Retinal pigment epithelial cell (primary cell): ENCODE measurements around the gene LCE7A.

Experiments used
- DNase-seq: peaks from one replicate; pipeline ENCODE4 v3.0.0-alpha.2; 2010; ENCODE audit warnings: low read depth
- H3K4me3 ChIP-seq: 2 replicates; pipeline ENCODE4 v1.5.1; 2011; ENCODE audit warnings: mild to moderate bottlenecking, low read length, control low read depth, moderate library complexity
- TF ChIP-seq, protein P1 (sequence below): conservative IDR thresholded peaks from 2 replicates; pipeline ENCODE4 v1.5.1; 2011; ENCODE audit warnings: low read depth, low read length, control low read depth, inconsistent platforms

Gene LCE7A

DNA sequence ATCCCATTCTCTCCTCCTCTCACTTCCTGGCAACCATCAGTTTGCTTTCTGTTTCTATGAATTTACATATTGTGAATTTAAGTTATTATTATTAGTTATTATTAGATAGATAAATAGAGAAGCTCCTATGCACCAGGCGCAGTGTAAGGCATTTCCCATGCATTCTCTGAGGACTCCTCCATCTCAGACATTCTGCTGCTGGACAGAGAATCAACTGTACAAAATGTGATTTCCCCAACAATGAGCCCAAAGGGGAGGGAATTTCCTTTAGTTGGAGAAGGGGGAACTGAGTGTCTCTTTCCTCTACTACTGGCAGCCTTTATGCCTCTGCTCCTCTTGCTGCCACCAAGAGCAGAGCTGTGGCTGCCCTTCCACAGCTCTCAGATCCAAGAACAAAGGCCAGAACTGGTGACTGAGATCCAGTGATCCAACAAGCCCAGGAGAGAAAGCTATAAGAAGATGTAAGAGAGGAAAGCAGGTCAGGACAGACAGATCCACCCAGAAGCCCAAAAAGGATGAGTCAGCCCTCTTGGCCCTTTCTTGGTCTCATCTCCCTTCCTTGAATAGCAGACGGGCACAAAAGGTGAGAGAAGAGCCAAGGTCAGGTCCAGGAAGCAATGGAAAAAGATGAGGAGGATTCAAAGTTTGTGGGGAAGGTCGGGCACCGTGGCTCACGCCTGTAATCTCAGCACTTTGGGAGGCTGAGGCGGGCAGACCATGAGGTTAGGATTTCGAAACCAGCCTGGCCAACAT is 45.1 kb downstream of the LCE7A start:
- TF ChIP-seq, protein P1, sequence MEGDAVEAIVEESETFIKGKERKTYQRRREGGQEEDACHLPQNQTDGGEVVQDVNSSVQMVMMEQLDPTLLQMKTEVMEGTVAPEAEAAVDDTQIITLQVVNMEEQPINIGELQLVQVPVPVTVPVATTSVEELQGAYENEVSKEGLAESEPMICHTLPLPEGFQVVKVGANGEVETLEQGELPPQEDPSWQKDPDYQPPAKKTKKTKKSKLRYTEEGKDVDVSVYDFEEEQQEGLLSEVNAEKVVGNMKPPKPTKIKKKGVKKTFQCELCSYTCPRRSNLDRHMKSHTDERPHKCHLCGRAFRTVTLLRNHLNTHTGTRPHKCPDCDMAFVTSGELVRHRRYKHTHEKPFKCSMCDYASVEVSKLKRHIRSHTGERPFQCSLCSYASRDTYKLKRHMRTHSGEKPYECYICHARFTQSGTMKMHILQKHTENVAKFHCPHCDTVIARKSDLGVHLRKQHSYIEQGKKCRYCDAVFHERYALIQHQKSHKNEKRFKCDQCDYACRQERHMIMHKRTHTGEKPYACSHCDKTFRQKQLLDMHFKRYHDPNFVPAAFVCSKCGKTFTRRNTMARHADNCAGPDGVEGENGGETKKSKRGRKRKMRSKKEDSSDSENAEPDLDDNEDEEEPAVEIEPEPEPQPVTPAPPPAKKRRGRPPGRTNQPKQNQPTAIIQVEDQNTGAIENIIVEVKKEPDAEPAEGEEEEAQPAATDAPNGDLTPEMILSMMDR = no peak
- no peak for DNase-seq

DNA sequence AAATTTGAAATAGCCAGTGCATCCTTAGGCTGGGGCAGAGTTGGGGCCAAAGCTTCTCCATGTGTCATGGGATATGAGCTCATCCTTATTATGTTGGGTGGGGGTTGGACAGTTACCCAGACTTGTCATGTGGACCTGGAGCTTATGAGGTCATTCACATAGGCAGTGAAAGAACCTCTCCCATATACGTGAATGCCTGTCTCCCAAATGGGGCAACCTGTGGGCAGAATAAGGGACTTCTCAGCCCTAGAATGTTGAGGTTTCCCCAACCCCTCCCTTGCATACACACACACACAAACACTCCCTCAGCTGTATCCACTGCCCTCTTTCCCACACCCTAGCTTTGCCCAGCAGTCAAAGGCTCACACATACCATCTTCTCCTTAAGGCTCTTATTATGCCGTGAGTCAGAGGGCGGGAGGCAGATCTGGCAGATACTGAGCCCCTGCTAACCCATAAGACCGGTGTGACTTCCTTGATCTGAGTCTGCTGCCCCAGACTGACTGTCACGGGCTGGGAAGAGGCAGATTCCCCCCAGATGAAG is 46.3 kb downstream of the LCE7A start:
- DNase-seq = peak; percentile 98
- H3K4me3 ChIP-seq = no peak overlapping the region

More for the DNA sequence above, 45.1 kb downstream of the LCE7A start:
- H3K4me3 ChIP-seq = no peak overlapping the region

DNA sequence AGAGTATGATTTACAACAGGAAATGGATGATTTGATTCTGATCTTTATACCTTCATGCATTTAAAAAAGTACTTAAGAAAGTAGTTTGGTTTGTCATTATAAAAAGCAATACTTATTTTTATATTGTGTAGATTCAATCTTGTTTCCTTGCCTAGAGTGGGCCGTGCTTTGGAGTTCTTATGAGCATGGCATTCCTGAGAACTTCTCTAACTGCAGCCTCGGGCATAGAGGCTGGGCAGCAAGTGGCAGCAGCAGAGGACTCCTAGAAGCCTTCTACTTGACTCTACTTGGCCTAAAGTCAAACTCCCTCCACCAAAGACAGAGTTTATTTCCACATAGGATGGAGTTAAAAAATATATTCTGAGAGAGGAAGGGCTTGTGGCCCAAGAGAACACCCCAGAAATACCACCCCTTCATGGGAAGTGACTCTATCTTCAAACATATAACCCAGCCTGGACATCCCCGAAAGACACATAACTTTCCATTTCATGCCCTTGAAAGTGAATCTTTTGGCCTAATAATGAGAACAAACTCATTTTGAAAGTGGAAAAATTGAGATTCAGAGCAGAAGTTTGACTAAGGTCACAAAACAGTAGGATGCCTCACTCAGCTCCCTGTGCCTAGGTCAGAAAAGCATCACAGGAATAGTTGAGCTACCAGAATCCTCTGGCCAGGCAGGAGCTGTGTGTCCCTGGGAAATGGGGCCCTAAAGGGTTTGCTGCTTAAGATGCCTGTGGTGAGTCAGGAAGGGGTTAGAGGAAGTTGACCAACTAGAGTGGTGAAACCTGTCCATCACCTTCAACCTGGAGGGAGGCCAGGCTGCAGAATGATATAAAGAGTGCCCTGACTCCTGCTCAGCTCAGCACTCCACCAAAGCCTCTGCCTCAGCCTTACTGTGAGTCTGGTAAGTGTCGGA is 48.1 kb downstream of the LCE7A start, which contains the start of gene IVL:
TSS of gene IVL (plus strand) at position 861 of the 916 bp plus-strand sequence. CDS start 1,252 bp downstream, outside the sequence.
- peak; percentile 82 for DNase-seq
- TF ChIP-seq, protein P1 = no peak
- no peak within 1 kb of the TSS for H3K4me3 ChIP-seq

More for the DNA sequence above, 46.3 kb downstream of the LCE7A start:
- TF ChIP-seq, protein P1 = no peak

DNA sequence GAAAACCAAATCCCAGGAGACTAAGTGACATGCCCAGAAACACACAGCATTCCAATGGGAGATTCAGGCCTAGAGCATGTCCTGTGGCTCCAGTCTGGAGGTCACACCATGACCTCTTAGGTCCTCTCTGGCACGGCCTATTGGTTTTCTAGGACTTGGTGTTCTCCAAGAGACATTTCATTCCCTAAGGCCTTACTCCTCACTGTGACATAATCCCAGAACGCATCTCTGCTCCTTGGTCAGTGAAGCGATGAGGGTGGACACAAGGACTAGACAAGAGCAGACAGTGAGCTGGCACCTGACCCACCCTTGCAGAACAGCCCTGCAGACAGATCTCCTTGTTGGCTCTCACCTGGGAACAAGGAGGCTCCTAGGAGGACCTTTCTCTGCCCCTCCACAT is 49.4 kb downstream of the LCE7A start:
- no peak for DNase-seq
- H3K4me3 ChIP-seq = no peak overlapping the region
- TF ChIP-seq, protein P1 = no peak
